ENCODE data around the gene SPATS2.

Gene SPATS2

DNA sequence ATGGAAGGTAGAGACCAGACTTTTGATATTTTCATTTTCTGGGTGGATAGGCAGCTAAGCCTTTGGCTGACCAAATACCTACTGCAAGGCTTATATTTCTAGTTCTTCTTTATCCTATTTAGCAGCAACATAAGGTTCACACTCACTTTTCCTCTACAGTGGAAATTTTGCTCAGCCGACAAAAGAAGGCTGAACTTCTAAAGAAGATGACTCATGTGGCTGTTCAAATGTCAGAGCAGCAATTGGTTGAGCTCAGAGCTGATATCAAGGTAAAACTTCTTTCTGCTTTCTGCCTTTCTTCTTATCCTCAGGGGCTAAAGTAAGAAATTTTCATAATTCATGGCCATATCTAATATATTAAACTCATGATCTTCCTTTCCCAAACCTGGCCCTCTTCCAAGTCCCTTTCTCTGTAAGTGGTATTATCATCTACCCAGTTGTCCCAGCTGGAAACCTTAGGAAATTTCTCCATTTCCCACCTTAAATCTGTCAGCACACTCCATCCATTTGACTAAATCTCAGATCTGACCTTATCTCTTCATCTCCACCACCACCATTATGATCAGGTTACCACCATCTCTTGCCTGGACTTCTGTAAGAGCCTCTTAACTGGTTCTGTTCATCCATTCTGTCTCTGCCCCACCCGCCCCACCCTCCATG lies 151.8 kb downstream of the SPATS2 start:
- TF ChIP-seq, protein P1, sequence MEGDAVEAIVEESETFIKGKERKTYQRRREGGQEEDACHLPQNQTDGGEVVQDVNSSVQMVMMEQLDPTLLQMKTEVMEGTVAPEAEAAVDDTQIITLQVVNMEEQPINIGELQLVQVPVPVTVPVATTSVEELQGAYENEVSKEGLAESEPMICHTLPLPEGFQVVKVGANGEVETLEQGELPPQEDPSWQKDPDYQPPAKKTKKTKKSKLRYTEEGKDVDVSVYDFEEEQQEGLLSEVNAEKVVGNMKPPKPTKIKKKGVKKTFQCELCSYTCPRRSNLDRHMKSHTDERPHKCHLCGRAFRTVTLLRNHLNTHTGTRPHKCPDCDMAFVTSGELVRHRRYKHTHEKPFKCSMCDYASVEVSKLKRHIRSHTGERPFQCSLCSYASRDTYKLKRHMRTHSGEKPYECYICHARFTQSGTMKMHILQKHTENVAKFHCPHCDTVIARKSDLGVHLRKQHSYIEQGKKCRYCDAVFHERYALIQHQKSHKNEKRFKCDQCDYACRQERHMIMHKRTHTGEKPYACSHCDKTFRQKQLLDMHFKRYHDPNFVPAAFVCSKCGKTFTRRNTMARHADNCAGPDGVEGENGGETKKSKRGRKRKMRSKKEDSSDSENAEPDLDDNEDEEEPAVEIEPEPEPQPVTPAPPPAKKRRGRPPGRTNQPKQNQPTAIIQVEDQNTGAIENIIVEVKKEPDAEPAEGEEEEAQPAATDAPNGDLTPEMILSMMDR (conservative IDR thresholded peaks at IDR 0.05; ENCODE audit: low read length): no peak
- DNase-seq (ENCODE audit: low read depth): no peak
- no peak overlapping the region for H3K4me3 ChIP-seq (ENCODE audit: low read length)

DNA sequence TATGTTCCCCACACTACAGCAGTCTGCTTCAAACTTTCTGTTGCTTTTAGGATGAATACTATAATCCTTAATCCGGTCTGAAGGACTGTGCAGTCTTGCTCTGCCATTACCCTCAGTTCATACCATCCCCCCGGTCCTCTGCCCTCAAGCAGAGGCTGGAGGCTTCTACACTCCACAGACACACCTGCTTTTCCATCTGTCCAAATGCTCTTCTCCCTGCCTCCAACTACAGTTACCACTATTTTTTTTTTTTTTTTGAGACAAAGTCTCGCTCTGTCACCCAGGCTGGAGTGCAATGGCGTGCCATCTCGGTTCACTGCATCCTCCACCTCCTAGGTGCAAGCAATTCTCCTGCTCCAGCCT lies 152.3 kb downstream of the SPATS2 start:
- TF ChIP-seq, protein P1 (conservative IDR thresholded peaks at IDR 0.05; ENCODE audit: low read length): no peak
- H3K4me3 ChIP-seq (ENCODE audit: low read length): no peak overlapping the region
- DNase-seq (ENCODE audit: low read depth): no peak

DNA sequence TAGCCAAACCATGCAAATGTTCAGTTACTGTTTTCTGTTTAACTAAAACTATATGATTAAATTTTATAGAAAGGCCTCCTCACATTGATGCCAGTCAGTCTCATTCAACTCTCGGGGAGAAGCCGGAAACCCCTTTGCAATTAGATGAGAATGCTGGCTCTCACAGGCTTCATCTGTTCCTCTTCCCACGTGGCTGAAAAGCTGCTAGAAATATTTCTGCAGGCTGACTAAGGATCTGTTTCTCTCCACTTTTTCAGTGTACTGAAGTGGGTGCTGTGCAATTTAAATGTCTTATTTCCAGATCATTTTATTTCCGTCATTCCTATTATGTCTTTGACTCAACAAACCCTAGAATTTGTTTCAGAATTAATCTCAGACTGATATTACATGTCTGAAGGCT lies 154.1 kb downstream of the SPATS2 start:
- no peak for DNase-seq (ENCODE audit: low read depth)
- TF ChIP-seq, protein P1 (conservative IDR thresholded peaks at IDR 0.05; ENCODE audit: low read length): no peak
- H3K4me3 ChIP-seq (ENCODE audit: low read length): no peak overlapping the region

DNA sequence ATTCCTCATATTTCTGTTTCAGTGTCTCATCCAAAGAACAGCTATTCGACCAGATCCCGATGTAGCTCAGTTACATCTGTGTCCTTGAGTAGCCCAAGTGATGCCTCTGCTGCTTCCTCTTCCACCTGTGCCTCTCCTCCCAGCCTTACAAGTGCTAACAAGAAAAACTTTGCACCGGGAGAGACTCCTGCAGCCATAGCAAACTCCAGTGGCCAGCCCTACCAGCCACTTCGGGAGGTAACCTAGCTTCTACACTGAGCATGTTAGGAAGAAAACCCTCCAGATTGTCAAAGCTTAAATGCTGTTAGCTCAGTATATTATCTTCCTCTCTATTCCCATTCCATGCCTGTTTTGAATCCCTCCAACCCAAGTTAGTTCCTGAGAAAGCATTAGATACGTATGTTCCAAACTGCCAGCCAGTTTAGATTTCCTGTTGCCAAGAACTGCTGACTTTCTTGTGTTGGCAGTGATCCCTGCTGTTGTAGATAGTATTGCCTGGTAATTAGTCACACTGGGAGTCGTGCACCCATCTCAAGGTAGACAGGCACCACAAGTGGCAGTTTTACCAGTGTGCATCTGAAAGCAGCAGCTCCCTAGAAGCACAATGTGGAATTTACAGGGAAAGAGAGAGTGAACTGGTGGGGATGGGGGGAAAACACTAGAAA lies 157.5 kb downstream of the SPATS2 start:
- DNase-seq (ENCODE audit: low read depth): no peak
- H3K4me3 ChIP-seq (ENCODE audit: low read length): no peak overlapping the region
- TF ChIP-seq, protein P1 (conservative IDR thresholded peaks at IDR 0.05; ENCODE audit: low read length): no peak

DNA sequence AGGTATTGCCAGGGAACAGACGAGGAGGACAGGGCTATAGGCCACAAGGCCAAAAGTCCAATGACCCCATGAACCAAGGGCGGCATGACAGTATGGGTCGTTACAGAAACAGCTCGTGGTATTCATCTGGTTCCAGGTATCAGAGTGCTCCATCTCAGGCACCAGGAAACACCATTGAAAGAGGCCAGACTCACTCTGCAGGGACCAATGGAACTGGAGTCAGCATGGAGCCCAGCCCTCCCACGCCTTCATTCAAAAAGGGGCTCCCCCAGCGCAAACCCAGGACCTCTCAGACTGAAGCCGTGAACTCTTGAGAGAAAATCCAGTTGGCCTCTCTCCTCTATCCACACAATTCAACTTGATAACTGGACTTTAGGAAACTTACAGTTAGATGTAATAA lies 158.7 kb downstream of the SPATS2 start:
- TF ChIP-seq, protein P1 (conservative IDR thresholded peaks at IDR 0.05; ENCODE audit: low read length): no peak
- no peak overlapping the region for H3K4me3 ChIP-seq (ENCODE audit: low read length)
- no peak for DNase-seq (ENCODE audit: low read depth)

DNA sequence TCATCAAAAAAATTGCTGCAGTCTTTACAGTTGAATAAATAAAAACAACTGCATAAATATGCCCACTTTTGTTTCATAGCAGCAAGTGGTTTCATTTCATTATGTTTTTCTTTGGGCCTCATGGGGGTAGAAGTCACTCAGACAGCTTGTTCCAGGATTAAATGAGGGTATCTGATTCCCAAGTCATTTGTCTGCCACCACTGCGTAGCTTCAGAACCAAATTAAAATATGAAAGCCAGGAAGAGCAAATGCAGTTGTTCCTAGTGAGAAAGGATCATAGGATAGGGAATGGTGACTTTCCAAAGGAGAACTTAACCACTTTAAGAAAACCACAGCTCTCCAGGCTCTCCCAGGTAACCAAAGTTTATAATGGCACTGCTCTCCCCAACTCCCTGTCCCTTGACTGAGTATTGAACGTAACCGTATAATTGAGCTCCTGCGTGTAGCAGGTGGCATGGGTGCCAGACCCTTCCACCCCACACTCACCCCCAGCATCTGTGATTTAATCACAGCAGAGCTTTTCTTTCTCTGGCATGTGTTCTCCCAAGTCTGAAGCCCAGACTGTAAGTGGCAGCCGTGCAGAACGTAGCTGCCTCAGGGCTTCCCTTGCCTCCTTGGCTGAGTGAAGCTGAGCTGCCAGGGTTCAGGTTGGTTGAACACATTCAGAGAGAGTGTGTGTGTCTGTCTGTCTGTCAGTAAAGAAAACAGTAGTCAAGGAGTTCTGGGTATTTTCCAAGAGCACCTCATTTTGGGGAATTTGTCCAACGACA lies 160.3 kb downstream of the SPATS2 start:
- no peak overlapping the region for H3K4me3 ChIP-seq (ENCODE audit: low read length)
- no peak for DNase-seq (ENCODE audit: low read depth)
- TF ChIP-seq, protein P1 (conservative IDR thresholded peaks at IDR 0.05; ENCODE audit: low read length): no peak
